Kidney epithelial cell (primary cell): ENCODE measurements around the gene OVAAL. TPM values are rescaled to one million over a fixed set of nuclear protein-coding genes. Genes with fewer than 3 reads are reported as not detected.

ENCODE experiments used
- DNase-seq: peaks from one replicate; pipeline ENCODE4 v3.0.0-alpha.2; 2010; ENCODE audit warnings: low read depth
- H3K27me3 ChIP-seq: 2 replicates; pipeline ENCODE4 v1.6.0; 2011; ENCODE audit warnings: low read length; ENCODE audit not compliant: control insufficient read depth, insufficient read depth
- H3K36me3 ChIP-seq: 2 replicates; pipeline ENCODE4 v1.5.1; 2011; ENCODE audit warnings: low read length; ENCODE audit not compliant: control insufficient read depth, insufficient read depth
- H3K4me3 ChIP-seq: 2 replicates; pipeline ENCODE4 v1.5.1; 2011; ENCODE audit warnings: low read depth, mild to moderate bottlenecking, control low read depth, low read length
- CTCF ChIP-seq: IDR thresholded peaks from 2 replicates; pipeline ENCODE4 v1.5.1; 2011; ENCODE audit warnings: mild to moderate bottlenecking, moderate library complexity, low read length, control low read depth, inconsistent platforms; ENCODE audit not compliant: insufficient read depth, poor library complexity, severe bottlenecking
- total RNA-seq: library from RNA; depleted of rRNA; stranded (reverse); fragments of >200 nt; gene quantifications from 2 replicates; pipeline ENCODE4 v1.2.3, GENCODE V29; 2015

The OVAAL gene
- not detected in 2 replicates for total RNA-seq

DNA sequence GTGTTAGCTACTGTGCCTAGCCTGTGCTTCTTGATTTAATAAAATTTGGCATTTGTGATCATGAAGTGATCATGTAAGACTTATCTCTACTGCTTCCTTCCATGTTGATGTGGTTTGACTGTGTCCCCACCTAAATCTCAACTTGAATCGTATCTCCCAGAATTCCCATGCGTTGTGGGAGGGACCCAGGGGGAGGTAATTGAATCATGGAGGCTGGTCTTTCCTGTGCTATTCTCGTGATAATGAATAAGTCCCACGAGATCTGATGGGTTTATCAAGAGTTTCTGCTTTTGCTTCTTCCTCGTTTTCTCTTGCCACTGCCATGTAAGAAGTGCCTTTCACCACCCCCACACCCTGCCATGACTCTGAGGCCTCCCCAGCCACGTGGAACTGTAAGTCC lies at the start of gene OVAAL:
OVAAL (plus strand) TSS at position 301 of the 400 bp plus-strand sequence.
- no peak for DNase-seq
- no peak within 1 kb of the TSS for H3K4me3 ChIP-seq
- H3K27me3 ChIP-seq = no peaks in the 10 kb centered on the region
- TF ChIP-seq CTCF = no peak
- H3K36me3 ChIP-seq = no peaks in the 10 kb centered on the region

DNA sequence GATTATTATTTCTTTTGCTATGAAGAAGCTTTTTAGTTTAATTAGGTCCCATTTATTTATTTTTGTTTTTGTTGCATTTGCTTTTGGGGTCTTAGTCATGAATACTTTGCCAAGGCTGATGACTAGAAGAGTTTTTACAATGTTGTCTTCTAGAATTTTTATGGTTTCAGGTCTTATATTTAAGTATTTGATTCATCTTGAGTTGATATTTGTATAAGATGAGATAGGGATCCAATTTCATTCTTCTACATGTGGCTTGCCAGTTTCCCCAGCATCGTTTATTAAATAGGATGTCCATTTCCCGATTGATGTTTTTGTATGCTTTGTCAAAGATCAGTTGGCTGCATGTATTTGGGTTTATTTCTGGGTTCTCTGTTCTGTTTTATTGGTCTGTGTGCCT lies 47.9 kb upstream of the OVAAL start:
- Histone ChIP-seq H3K36me3 (no peaks in the 10 kb centered on the region), H3K27me3 (no peaks in the 10 kb centered on the region), H3K4me3 (no peak overlapping the region)
- DNase-seq = no peak
- no peak for TF ChIP-seq CTCF

DNA sequence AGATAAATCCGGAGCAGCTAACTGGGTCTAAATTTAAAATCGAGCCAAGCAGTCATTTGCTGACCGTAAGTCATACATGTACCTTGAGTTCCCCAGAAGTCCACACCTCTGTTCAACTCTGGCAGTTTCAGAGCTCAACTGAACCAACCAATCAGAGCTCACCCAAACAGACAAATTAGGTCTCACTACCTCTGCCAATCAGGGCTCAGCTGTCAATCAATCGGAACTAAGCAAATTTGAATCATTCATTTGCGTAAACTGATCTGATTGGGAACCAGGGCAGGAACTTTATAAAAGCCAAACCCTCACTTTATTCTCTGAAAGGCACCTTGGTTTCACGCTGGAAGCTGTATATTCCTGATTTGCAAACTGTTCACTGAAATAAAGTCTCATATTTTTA lies 45.2 kb upstream of the OVAAL start:
- no peak for TF ChIP-seq CTCF
- no peak overlapping the region for H3K4me3 ChIP-seq
- no peak for DNase-seq
- H3K27me3 ChIP-seq = no peaks in the 10 kb centered on the region
- H3K36me3 ChIP-seq = no peaks in the 10 kb centered on the region

DNA sequence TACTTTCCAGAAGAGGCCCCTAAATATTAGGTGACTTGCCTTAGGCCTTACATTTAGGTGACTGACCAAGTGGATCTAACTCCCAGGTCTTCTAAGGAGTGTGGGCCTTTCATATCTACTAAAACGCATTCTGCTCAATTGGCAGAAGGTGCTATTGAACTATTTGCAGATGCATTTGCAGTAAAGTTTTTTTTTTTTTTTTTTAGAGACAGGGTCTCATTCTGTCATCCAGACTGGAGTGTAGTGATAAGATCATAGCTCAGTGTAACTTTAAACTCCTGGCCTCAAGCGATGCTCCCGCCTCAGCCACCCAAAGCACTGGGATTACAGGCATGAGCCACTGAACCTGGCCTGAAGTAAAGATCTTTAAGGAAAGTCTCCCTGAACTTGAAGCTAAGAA lies 43.4 kb upstream of the OVAAL start:
- no peak for DNase-seq
- H3K4me3 ChIP-seq = no peak overlapping the region
- TF ChIP-seq CTCF = no peak
- H3K36me3 ChIP-seq = no peaks in the 10 kb centered on the region
- no peaks in the 10 kb centered on the region for H3K27me3 ChIP-seq

DNA sequence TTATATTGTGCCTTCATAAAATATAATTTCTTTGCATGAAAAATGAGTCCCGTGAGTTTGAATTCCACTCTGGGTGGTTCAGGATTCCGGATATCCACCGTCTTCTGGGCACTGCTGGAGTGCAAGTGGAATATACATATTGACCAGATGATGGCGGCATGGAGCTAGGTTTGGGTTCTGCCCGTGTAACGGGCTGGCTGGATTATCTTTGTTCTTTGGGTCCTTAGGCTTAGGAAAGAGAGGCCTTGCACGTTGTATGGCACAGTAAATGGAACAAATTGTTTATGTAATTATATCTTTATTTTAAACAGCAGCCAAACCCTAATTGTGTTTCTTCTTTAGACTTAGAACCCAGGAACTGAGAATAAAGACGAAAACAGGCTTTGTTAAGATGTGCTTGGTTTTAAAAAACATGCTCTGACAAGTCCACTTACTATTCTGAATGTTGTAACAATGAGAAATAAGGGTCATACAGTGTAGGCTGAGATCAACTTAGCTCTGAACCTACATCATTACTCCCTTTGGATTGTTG lies 42.8 kb upstream of the OVAAL start:
- no peaks in the 10 kb centered on the region for H3K36me3 ChIP-seq
- peak; percentile 80 for TF ChIP-seq CTCF
- no peak overlapping the region for H3K4me3 ChIP-seq
- no peaks in the 10 kb centered on the region for H3K27me3 ChIP-seq
- no peak for DNase-seq

- no peak for TF ChIP-seq CTCF
- no peaks in the 10 kb centered on the region for H3K36me3 ChIP-seq
- DNase-seq = no peak
- H3K27me3 ChIP-seq = no peaks in the 10 kb centered on the region
- no peak overlapping the region for H3K4me3 ChIP-seq
These were observed 38.9 kb upstream of the OVAAL start for GRCh38 chr1:180519846-180520245.
